K562 (cell line): ENCODE results near the gene MYL4.

Source experiments
- BHLHE40 ChIP-seq: IDR thresholded peaks from 2 replicates; pipeline ENCODE4 v1.6.1; 2011; ENCODE audit warnings: low read length, improper control_type of control experiment
- FOS ChIP-seq: IDR thresholded peaks from 3 replicates; pipeline ENCODE4 v1.6.1; 2011; ENCODE audit not compliant: insufficient read length; ENCODE audit errors: extremely low read depth
- HDAC2 ChIP-seq: fragments of 450-650 bp; IDR thresholded peaks from 2 replicates; pipeline ENCODE4 v1.6.1; 2016; ENCODE audit warnings: mild to moderate bottlenecking
- JUND ChIP-seq, 2 experiments: IDR thresholded peaks; 2 replicates in 1 of 2; 3 replicates in 1 of 2; pipeline ENCODE4 v1.6.1; 2011; ENCODE audit warnings: borderline replicate concordance in 2 of 2, low read depth in 2 of 2, low read length in 2 of 2, improper control_type of control experiment in 1 of 2, missing biosample characterization in 1 of 2, missing genetic modification characterization in 1 of 2, missing genetic modification reagents in 1 of 2
- NR3C1 ChIP-seq: sonication (generic); formaldehyde crosslinking; IDR thresholded peaks from 2 replicates; pipeline ENCODE4 v1.8.1; 2022; ENCODE audit warnings: missing genetic modification reagents
- POLR2A ChIP-seq: fragments of 450-650 bp; conservative IDR thresholded peaks from 2 replicates; pipeline ENCODE4 v1.6.1; 2016
- RAD21 ChIP-seq, 2 experiments: fragments of 250-450 bp in 1 of 2; fragments of 450-650 bp in 1 of 2; sonication (Bioruptor Pico) in 1 of 2; formaldehyde crosslinking in 1 of 2; IDR thresholded peaks in 1 of 2; conservative IDR thresholded peaks in 1 of 2; 2 replicates each; pipeline versions ENCODE4 v1.4.0 to v1.8.0; 2020 to 2022; ENCODE audit warnings: mild to moderate bottlenecking in 2 of 2, moderate library complexity in 1 of 2
- RBM14 ChIP-seq: fragments of 200-400 bp; formaldehyde crosslinking; IDR thresholded peaks from 2 replicates; pipeline ENCODE4 v1.6.1; 2018; ENCODE audit warnings: low read depth, mild to moderate bottlenecking, low read length, moderate library complexity, borderline replicate concordance; ENCODE audit not compliant: insufficient read depth
- SREBF2 ChIP-seq: sonication (generic); formaldehyde crosslinking; IDR thresholded peaks from 2 replicates; pipeline ENCODE4 v1.4.0; 2020; ENCODE audit warnings: mild to moderate bottlenecking, missing genetic modification reagents
- SRF ChIP-seq, 2 experiments: fragments of 250-450, 450-650 bp in 1 of 2; sonication (Bioruptor Pico) in 1 of 2; sonication (generic) in 1 of 2; formaldehyde crosslinking; IDR thresholded peaks; 2 replicates each; pipeline versions ENCODE4 v1.5.0 to v1.5.1; 2020 to 2022; ENCODE audit warnings: mild to moderate bottlenecking in 1 of 2, missing genetic modification reagents in 1 of 2
- TF ChIP-seq, protein P1 (sequence below): sonication (generic); formaldehyde crosslinking; IDR thresholded peaks from 2 replicates; pipeline ENCODE4 v1.8.0; 2023; ENCODE audit warnings: mild to moderate bottlenecking, missing genetic modification reagents
- TF ChIP-seq, protein P2 (sequence below): sonication (generic); formaldehyde crosslinking; IDR thresholded peaks from 2 replicates; pipeline ENCODE4 v1.8.1; 2022; ENCODE audit warnings: missing genetic modification reagents
- TF ChIP-seq, protein P3 (sequence below): fragments of 250-450 bp; sonication (Bioruptor Pico); IDR thresholded peaks from 2 replicates; pipeline ENCODE4 v1.8.0; 2022; ENCODE audit warnings: inconsistent platforms, mild to moderate bottlenecking, moderate library complexity, borderline replicate concordance

DNA sequence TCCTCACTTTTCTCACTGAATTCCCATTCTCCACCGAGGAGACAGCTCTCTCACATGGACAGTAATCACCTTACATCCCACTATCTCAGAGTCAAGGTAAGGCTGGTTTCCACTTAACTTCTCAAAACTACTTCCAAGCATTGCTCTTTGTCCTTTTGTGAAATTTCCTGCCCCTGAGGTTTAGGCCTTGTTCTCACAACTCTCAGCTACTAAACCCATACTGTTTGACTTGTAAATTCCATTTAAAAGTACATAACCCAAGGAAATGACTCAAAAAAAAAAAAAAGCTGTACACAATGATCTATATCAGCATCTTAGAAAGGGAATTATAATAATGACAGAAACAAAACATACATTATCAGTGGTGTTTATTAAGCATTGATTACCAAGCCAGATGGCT is 28.8 kb upstream of the MYL4 start:
- TF ChIP-seq, protein P1, sequence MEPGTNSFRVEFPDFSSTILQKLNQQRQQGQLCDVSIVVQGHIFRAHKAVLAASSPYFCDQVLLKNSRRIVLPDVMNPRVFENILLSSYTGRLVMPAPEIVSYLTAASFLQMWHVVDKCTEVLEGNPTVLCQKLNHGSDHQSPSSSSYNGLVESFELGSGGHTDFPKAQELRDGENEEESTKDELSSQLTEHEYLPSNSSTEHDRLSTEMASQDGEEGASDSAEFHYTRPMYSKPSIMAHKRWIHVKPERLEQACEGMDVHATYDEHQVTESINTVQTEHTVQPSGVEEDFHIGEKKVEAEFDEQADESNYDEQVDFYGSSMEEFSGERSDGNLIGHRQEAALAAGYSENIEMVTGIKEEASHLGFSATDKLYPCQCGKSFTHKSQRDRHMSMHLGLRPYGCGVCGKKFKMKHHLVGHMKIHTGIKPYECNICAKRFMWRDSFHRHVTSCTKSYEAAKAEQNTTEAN (CRISPR knock-in tag): no peak
- TF ChIP-seq, protein P2, sequence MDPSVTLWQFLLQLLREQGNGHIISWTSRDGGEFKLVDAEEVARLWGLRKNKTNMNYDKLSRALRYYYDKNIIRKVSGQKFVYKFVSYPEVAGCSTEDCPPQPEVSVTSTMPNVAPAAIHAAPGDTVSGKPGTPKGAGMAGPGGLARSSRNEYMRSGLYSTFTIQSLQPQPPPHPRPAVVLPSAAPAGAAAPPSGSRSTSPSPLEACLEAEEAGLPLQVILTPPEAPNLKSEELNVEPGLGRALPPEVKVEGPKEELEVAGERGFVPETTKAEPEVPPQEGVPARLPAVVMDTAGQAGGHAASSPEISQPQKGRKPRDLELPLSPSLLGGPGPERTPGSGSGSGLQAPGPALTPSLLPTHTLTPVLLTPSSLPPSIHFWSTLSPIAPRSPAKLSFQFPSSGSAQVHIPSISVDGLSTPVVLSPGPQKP: no peak
- TF ChIP-seq JUND (IDR thresholded peaks at IDR 0.05; ENCODE audit: borderline replicate concordance, low read depth, low read length) (no peak), JUND (tag; IDR thresholded peaks at IDR 0.05; ENCODE audit: borderline replicate concordance, low read depth, low read length) (no peak), SRF (CRISPR knock-in tag; IDR thresholded peaks at IDR 0.05) (no peak), POLR2A (no peak), SREBF2 (CRISPR knock-in tag) (no peak), HDAC2 (no peak), BHLHE40 (no peak), FOS (no peak), RAD21 (CRISPR knock-in tag; conservative IDR thresholded peaks at IDR 0.05 in 1 of 2, IDR thresholded peaks at IDR 0.05 in 1 of 2) (no peak), RBM14 (no peak), NR3C1 (CRISPR knock-in tag) (no peak)
- TF ChIP-seq, protein P3, sequence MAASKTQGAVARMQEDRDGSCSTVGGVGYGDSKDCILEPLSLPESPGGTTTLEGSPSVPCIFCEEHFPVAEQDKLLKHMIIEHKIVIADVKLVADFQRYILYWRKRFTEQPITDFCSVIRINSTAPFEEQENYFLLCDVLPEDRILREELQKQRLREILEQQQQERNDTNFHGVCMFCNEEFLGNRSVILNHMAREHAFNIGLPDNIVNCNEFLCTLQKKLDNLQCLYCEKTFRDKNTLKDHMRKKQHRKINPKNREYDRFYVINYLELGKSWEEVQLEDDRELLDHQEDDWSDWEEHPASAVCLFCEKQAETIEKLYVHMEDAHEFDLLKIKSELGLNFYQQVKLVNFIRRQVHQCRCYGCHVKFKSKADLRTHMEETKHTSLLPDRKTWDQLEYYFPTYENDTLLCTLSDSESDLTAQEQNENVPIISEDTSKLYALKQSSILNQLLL: no peak
